IMR-90 (cell line): ENCODE data around the gene CHST8. TPM values are rescaled to one million over a fixed set of nuclear protein-coding genes. Genes with fewer than 3 reads are reported as not detected.

Experiments used
- ATAC-seq: fragments of 200-7000 bp; cut with Tn5 transposase; 2 replicates; pipeline ENCODE4 v1.9.1; 2020; ENCODE audit warnings: low read depth, mild to moderate bottlenecking, moderate library complexity
- BruUV-seq: library from RNA; stranded (reverse); fragments of 400-500 nt; replicated peaks from 2 replicates; lab custom pipeline; 2021; lab: Mats Ljungman, UMichigan
- CTCF ChIA-PET: fragments of 300-600 bp; formaldehyde crosslinking; extraction: SDS; loops from one replicate; lab custom pipeline; 2021; ENCODE audit warnings: antibody characterized with exemption; lab: Yijun Ruan, JAX
- POLR2A ChIA-PET: fragments of 300-600 bp; sonication (Branson Sonifier 250); formaldehyde crosslinking; loops from one replicate; lab custom pipeline; 2022; ENCODE audit warnings: antibody characterized with exemption; ENCODE audit not compliant: unreplicated experiment; lab: Charles Lee
- DNase-seq: peaks from one replicate; pipeline ENCODE4 v3.0.0; 2013
- H2AFZ ChIP-seq: replicated peaks from 2 replicates; pipeline ENCODE3; 2013; ENCODE audit warnings: low read length, mild to moderate bottlenecking; ENCODE audit not compliant: poor library complexity
- H2AK5ac ChIP-seq: 2 replicates; pipeline ENCODE4 v1.6.1; 2013; ENCODE audit warnings: low read depth, low read length, inconsistent platforms
- H2AK9ac ChIP-seq: replicated peaks from 2 replicates; pipeline ENCODE3; 2013; ENCODE audit warnings: mild to moderate bottlenecking, low read depth, low read length, moderate library complexity; ENCODE audit not compliant: poor library complexity
- H2BK120ac ChIP-seq: 2 replicates; pipeline ENCODE4 v1.6.1; 2013; ENCODE audit warnings: low read depth, low read length, inconsistent platforms
- H2BK15ac ChIP-seq: 3 replicates; pipeline ENCODE4 v1.6.1; 2013; ENCODE audit warnings: low read depth, low read length, inconsistent platforms
- H2BK20ac ChIP-seq: 2 replicates; pipeline ENCODE4 v1.6.1; 2013; ENCODE audit warnings: low read depth, mild to moderate bottlenecking, inconsistent platforms, low read length, moderate library complexity
- H2BK5ac ChIP-seq: 2 replicates; pipeline ENCODE4 v1.6.1; 2013; ENCODE audit warnings: mild to moderate bottlenecking, low read depth, low read length, inconsistent platforms; ENCODE audit not compliant: poor library complexity, severe bottlenecking
- H3K14ac ChIP-seq: replicated peaks from 2 replicates; pipeline ENCODE4 v1.6.1; 2013; ENCODE audit warnings: low read depth, low read length, inconsistent platforms
- H3K18ac ChIP-seq: 2 replicates; pipeline ENCODE4 v1.6.1; 2013; ENCODE audit warnings: low read depth, low read length, control low read depth
- H3K23ac ChIP-seq: 2 replicates; pipeline ENCODE4 v1.6.1; 2013; ENCODE audit warnings: low read depth, low read length, inconsistent platforms
- H3K27ac ChIP-seq: 2 replicates; pipeline ENCODE4 v1.5.1; 2013; ENCODE audit warnings: mild to moderate bottlenecking, control low read depth, low read length; ENCODE audit not compliant: insufficient read depth
- H3K27me3 ChIP-seq: 2 replicates; pipeline ENCODE4 v1.6.1; 2013; ENCODE audit warnings: low read length; ENCODE audit not compliant: control insufficient read depth, insufficient read depth
- H3K36me3 ChIP-seq: 2 replicates; pipeline ENCODE4 v1.6.1; 2013; ENCODE audit warnings: low read length, mixed read lengths; ENCODE audit not compliant: control insufficient read depth, insufficient read depth
- H3K4ac ChIP-seq: 2 replicates; pipeline ENCODE4 v1.6.1; 2013; ENCODE audit warnings: low read depth, low read length, inconsistent platforms
- H3K4me1 ChIP-seq: 2 replicates; pipeline ENCODE4 v1.6.1; 2013; ENCODE audit warnings: low read length, mixed read lengths; ENCODE audit not compliant: control insufficient read depth, insufficient read depth
- H3K4me2 ChIP-seq: 2 replicates; pipeline ENCODE4 v1.6.1; 2013; ENCODE audit warnings: low read depth, mild to moderate bottlenecking, control low read depth, low read length, moderate library complexity
- H3K4me3 ChIP-seq: 2 replicates; pipeline ENCODE4 v1.5.1; 2013; ENCODE audit warnings: low read depth, mild to moderate bottlenecking, control low read depth, low read length, moderate library complexity; ENCODE audit not compliant: insufficient read depth
- H3K56ac ChIP-seq: 2 replicates; pipeline ENCODE4 v1.6.1; 2013; ENCODE audit warnings: low read length, inconsistent platforms; ENCODE audit not compliant: insufficient read depth; ENCODE audit errors: extremely low read depth
- H3K79me1 ChIP-seq, 2 experiments: 2 replicates each; pipeline ENCODE4 v1.6.1; 2013; ENCODE audit warnings: low read length in 2 of 2, inconsistent platforms in 1 of 2, low read depth in 1 of 2
- H3K9ac ChIP-seq: 2 replicates; pipeline ENCODE4 v1.6.1; 2013; ENCODE audit warnings: low read depth, low read length, control low read depth
- H3K9me1 ChIP-seq: 2 replicates; pipeline ENCODE4 v1.6.1; 2013; ENCODE audit warnings: low read length, inconsistent platforms; ENCODE audit not compliant: insufficient read depth
- H3K9me3 ChIP-seq: 2 replicates; pipeline ENCODE4 v1.6.1; 2013; ENCODE audit warnings: low read length; ENCODE audit not compliant: control insufficient read depth, insufficient read depth
- H4K20me1 ChIP-seq: 2 replicates; pipeline ENCODE4 v1.6.1; 2013; ENCODE audit warnings: low read length, inconsistent platforms; ENCODE audit not compliant: insufficient read depth
- H4K5ac ChIP-seq: 2 replicates; pipeline ENCODE4 v1.6.1; 2013; ENCODE audit warnings: mild to moderate bottlenecking, low read depth, low read length, control low read depth
- H4K8ac ChIP-seq, 2 experiments: 2 replicates each; pipeline ENCODE4 v1.6.1; 2013; ENCODE audit warnings: low read depth in 2 of 2, low read length in 2 of 2, control low read depth in 1 of 2, inconsistent platforms in 1 of 2
- H4K91ac ChIP-seq: 2 replicates; pipeline ENCODE4 v1.6.1; 2013; ENCODE audit warnings: low read depth, low read length, inconsistent platforms; ENCODE audit not compliant: insufficient read depth
- FOS ChIP-seq: fragments of 150-350 bp; IDR thresholded peaks from 2 replicates; pipeline ENCODE4 v1.6.1; 2016; ENCODE audit warnings: low read depth, low read length
- MAZ ChIP-seq: IDR thresholded peaks from 2 replicates; pipeline ENCODE4 v1.6.1; 2012; ENCODE audit warnings: low read depth, mild to moderate bottlenecking, low read length, improper control_type of control experiment, moderate library complexity, borderline replicate concordance
- POLR2A ChIP-seq: IDR thresholded peaks from 2 replicates; pipeline ENCODE4 v1.6.1; 2012; ENCODE audit warnings: mild to moderate bottlenecking, low read depth, low read length
- RAD21 ChIP-seq: IDR thresholded peaks from 2 replicates; pipeline ENCODE4 v1.6.1; 2012; ENCODE audit warnings: low read length, improper control_type of control experiment
- RFX5 ChIP-seq: IDR thresholded peaks from 2 replicates; pipeline ENCODE4 v1.8.0; 2012; ENCODE audit warnings: low read depth, mild to moderate bottlenecking, low read length, moderate library complexity
- WGBS, 2 experiments: methylation state at CpG; one replicate each; pipeline versions ENCODE4 v1.1.5 to v1.1.7; 2013; ENCODE audit warnings: missing lambda C conversion rate in 2 of 2; ENCODE audit not compliant: insufficient read length in 1 of 2; ENCODE audit errors: extremely low coverage in 2 of 2; 5-methylcytosine and 5-hydroxymethylcytosine counted together
- dilution Hi-C: fragments of 300-500 bp; cut with HindIII; formaldehyde crosslinking; loops from one replicate; pipeline ENCODE4 v1.14.3; 2018; ENCODE audit warnings: low sequenced_read_pairs; ENCODE audit not compliant: unreplicated experiment
- in situ Hi-C: fragments of 300-500 bp; cut with MboI; formaldehyde crosslinking; loops from 3 replicates; pipeline ENCODE4 v1.14.3; 2019; ENCODE audit warnings: low sequenced_read_pairs, inconsistent platforms, mixed read lengths
- intact Hi-C: fragments of 100-400 bp; cut with micrococcal nuclease; formaldehyde crosslinking; loops from 2 replicates; pipeline ENCODE4 v1.10.0; 2022
- polyA plus RNA-seq, 3 experiments: library from polyadenylated mRNA; depleted of rRNA; stranded (reverse); fragments of >200 nt; gene quantifications; 2 replicates each; pipeline ENCODE4 v1.2.3, GENCODE V29; 2012; ENCODE audit warnings: low replicate concordance in 1 of 3
- total RNA-seq: library from RNA; depleted of rRNA; stranded (reverse); fragments of >200 nt; gene quantifications from 2 replicates; pipeline ENCODE4 v1.2.3, GENCODE V29; 2012
- TF ChIP-seq, protein P1 (sequence below): conservative IDR thresholded peaks from 2 replicates; pipeline ENCODE4 v1.5.1; 2012; ENCODE audit warnings: mild to moderate bottlenecking, low read depth, low read length, improper control_type of control experiment

Gene CHST8
- total and polyA plus RNA-seq, 2 of the 4 experiments (the other 2 are of a cell fraction) = not detected

DNA sequence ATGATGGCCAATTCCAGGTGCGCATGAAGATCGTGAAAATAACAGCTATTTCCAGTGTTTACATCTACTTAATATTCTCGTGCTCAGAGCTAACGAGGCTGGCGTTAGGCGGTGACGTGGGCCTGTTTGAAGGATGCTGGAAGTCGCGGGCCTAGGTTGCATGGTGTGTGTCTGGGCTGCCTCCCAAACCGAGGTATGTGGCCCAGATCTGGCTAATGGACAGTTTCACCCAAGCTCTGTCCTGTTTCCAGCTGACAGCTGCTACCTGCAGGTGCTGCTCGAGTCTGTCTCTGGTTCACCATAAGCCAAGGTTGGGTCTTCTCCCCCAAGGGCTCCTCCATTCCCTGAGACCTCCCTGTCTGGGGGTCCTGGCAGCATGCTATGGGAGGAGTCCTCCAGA, 134.4 kb downstream of the CHST8 start:
- no peak overlapping the region for H2AK5ac ChIP-seq
- H4K20me1 ChIP-seq = no peaks in the 10 kb centered on the region
- H3K79me1 ChIP-seq = no peaks in the 10 kb centered on the region
- no peak for ATAC-seq
- H3K18ac ChIP-seq = no peak overlapping the region
- H3K9me1 ChIP-seq = no peaks in the 10 kb centered on the region; the same call in 1 of the 2 replicates
- H3K56ac ChIP-seq = no peak overlapping the region
- TF ChIP-seq RAD21 (no peak), POLR2A (no peak), RFX5 (no peak), MAZ (no peak), FOS (no peak)
- TF ChIP-seq, protein P1, sequence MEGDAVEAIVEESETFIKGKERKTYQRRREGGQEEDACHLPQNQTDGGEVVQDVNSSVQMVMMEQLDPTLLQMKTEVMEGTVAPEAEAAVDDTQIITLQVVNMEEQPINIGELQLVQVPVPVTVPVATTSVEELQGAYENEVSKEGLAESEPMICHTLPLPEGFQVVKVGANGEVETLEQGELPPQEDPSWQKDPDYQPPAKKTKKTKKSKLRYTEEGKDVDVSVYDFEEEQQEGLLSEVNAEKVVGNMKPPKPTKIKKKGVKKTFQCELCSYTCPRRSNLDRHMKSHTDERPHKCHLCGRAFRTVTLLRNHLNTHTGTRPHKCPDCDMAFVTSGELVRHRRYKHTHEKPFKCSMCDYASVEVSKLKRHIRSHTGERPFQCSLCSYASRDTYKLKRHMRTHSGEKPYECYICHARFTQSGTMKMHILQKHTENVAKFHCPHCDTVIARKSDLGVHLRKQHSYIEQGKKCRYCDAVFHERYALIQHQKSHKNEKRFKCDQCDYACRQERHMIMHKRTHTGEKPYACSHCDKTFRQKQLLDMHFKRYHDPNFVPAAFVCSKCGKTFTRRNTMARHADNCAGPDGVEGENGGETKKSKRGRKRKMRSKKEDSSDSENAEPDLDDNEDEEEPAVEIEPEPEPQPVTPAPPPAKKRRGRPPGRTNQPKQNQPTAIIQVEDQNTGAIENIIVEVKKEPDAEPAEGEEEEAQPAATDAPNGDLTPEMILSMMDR = no peak
- H2AFZ ChIP-seq = no peak overlapping the region
- no peak overlapping the region for H2BK5ac ChIP-seq
- H3K36me3 ChIP-seq = no peaks in the 10 kb centered on the region
- no peak overlapping the region for H2BK120ac ChIP-seq
- no peak overlapping the region for H3K9ac ChIP-seq
- no peak overlapping the region for H2BK15ac ChIP-seq
- no peak overlapping the region for H4K5ac ChIP-seq
- no peaks in the 10 kb centered on the region for H3K9me3 ChIP-seq
- H3K4me3 ChIP-seq = no peak overlapping the region
- ChIA-PET CTCF (no interaction called here), POLR2A (no interaction called here)
- no peak overlapping the region for H4K8ac ChIP-seq
- no peak overlapping the region for H2BK20ac ChIP-seq
- no peak overlapping the region for H3K4me2 ChIP-seq
- H3K14ac ChIP-seq = no peak overlapping the region
- no peak overlapping the region for H2AK9ac ChIP-seq
- H3K4ac ChIP-seq = no peak overlapping the region
- 74% methylated on average over 7 of the region's 11 CpGs; no CpG with 5 or more reads in 1 of the 2 experiments for WGBS, 2 experiments
- intact Hi-C loops (no loop called here), dilution Hi-C loops (no loop called here), in situ Hi-C loops (no loop called here)
- H3K27me3 ChIP-seq = no peaks in the 10 kb centered on the region; the same call in 1 of the 2 replicates
- no peak overlapping the region for H3K23ac ChIP-seq
- H4K91ac ChIP-seq = no peak overlapping the region
- H3K4me1 ChIP-seq = peaks cover 2% of the 10 kb centered on the region; the same call in 1 of the 2 replicates
- DNase-seq = no peak
- BruUV-seq = no TSS peak
- no peak overlapping the region for H3K27ac ChIP-seq
